Neuronal stem cell (in vitro differentiated cells): ENCODE data around the gene JAKMIP2.

Experiments
- DNase-seq: peaks from one replicate; pipeline ENCODE4 v3.0.0-alpha.2; 2013; ENCODE audit warnings: low spot score
- H2AFZ ChIP-seq: one replicate; pipeline ENCODE4 v1.6.1; 2013; ENCODE audit warnings: mild to moderate bottlenecking, low read length, inconsistent platforms
- H2AK5ac ChIP-seq: 2 replicates; pipeline ENCODE4 v1.6.1; 2013; ENCODE audit warnings: low read depth, mild to moderate bottlenecking, inconsistent platforms, low read length, moderate library complexity, mixed read lengths
- H2BK120ac ChIP-seq: 2 replicates; pipeline ENCODE4 v1.6.1; 2013; ENCODE audit warnings: low read depth, mild to moderate bottlenecking, inconsistent platforms, low read length, moderate library complexity, mixed read lengths
- H2BK12ac ChIP-seq: one replicate; pipeline ENCODE4 v1.6.1; 2013; ENCODE audit warnings: low read length, inconsistent platforms
- H2BK15ac ChIP-seq: 2 replicates; pipeline ENCODE4 v1.6.1; 2013; ENCODE audit warnings: mild to moderate bottlenecking, low read length, inconsistent platforms, mixed read lengths
- H2BK5ac ChIP-seq: one replicate; pipeline ENCODE4 v1.6.1; 2013; ENCODE audit warnings: inconsistent platforms, mild to moderate bottlenecking, low read length, moderate library complexity
- H3K14ac ChIP-seq: one replicate; pipeline ENCODE4 v1.6.1; 2013; ENCODE audit warnings: low read length, inconsistent platforms
- H3K18ac ChIP-seq: 2 replicates; pipeline ENCODE4 v1.6.1; 2013; ENCODE audit warnings: low read length, inconsistent platforms
- H3K23ac ChIP-seq: 2 replicates; pipeline ENCODE4 v1.6.1; 2013; ENCODE audit warnings: low read depth, mild to moderate bottlenecking, mixed read lengths, low read length, inconsistent platforms; ENCODE audit not compliant: poor library complexity
- H3K27ac ChIP-seq: replicated peaks from 3 replicates; pipeline ENCODE4 v1.5.1; 2013; ENCODE audit warnings: low read length, inconsistent platforms
- H3K27me3 ChIP-seq, 3 experiments: 2 replicates each; pipeline ENCODE4 v1.6.1; 2013; ENCODE audit warnings: low read length in 3 of 3, mild to moderate bottlenecking in 2 of 3, inconsistent platforms in 1 of 3, low read depth in 1 of 3, mixed read lengths in 1 of 3, moderate library complexity in 1 of 3; ENCODE audit not compliant: control insufficient read depth in 3 of 3, insufficient read depth in 3 of 3
- H3K36me3 ChIP-seq, 2 donors: replicated peaks in 1 of 2; 2 replicates each; pipeline ENCODE4 v1.6.1; 2013; ENCODE audit warnings: low read length in 2 of 2; ENCODE audit not compliant: control insufficient read depth in 2 of 2, insufficient read depth in 2 of 2
- H3K4ac ChIP-seq: 2 replicates; pipeline ENCODE4 v1.6.1; 2013; ENCODE audit warnings: inconsistent platforms, mild to moderate bottlenecking, low read length, moderate library complexity
- H3K4me1 ChIP-seq, 2 donors: 1 replicate in 1 of 2; 2 replicates in 1 of 2; pipeline ENCODE4 v1.6.1; 2013; ENCODE audit warnings: low read length in 2 of 2, low read depth in 1 of 2; ENCODE audit not compliant: control insufficient read depth in 2 of 2, insufficient read depth in 1 of 2
- H3K4me2 ChIP-seq: one replicate; pipeline ENCODE4 v1.6.1; 2013; ENCODE audit warnings: mild to moderate bottlenecking, low read length, inconsistent platforms; ENCODE audit not compliant: insufficient read depth, poor library complexity, severe bottlenecking
- H3K4me3 ChIP-seq, 2 donors: 2 replicates each; pipeline ENCODE4 v1.5.1; 2013; ENCODE audit warnings: low read length in 2 of 2, mild to moderate bottlenecking in 2 of 2, inconsistent platforms in 1 of 2, moderate library complexity in 1 of 2
- H3K79me1 ChIP-seq: one replicate; pipeline ENCODE4 v1.6.1; 2013; ENCODE audit warnings: low read depth, mild to moderate bottlenecking, inconsistent platforms, low read length, moderate library complexity
- H3K9ac ChIP-seq: one replicate; pipeline ENCODE4 v1.6.1; 2013; ENCODE audit warnings: mild to moderate bottlenecking, low read depth, low read length, inconsistent platforms; ENCODE audit not compliant: poor library complexity
- H3K9me3 ChIP-seq, 2 donors: replicated peaks in 1 of 2; 2 replicates each; pipeline versions ENCODE3 to v1.6.1; 2013; ENCODE audit warnings: low read length in 2 of 2, mild to moderate bottlenecking in 2 of 2, inconsistent platforms in 1 of 2, low read depth in 1 of 2, mixed read lengths in 1 of 2, moderate library complexity in 1 of 2; ENCODE audit not compliant: control insufficient read depth in 2 of 2, insufficient read depth in 1 of 2
- H4K8ac ChIP-seq: one replicate; pipeline ENCODE4 v1.6.1; 2013; ENCODE audit warnings: low read depth, mild to moderate bottlenecking, inconsistent platforms, low read length, moderate library complexity
- H4K91ac ChIP-seq: one replicate; pipeline ENCODE4 v1.6.1; 2013; ENCODE audit warnings: low read length, low read depth, mild to moderate bottlenecking, inconsistent platforms; ENCODE audit not compliant: poor library complexity
- WGBS, 2 donors: extraction: QIAGEN DNeasy Blood & Tissue Kit; methylation state at CpG; one replicate each; pipeline ENCODE4 v1.1.7; 2013; ENCODE audit warnings: missing lambda C conversion rate in 2 of 2, mixed read lengths in 1 of 2; ENCODE audit not compliant: insufficient read length in 2 of 2, insufficient replicate concordance in 1 of 2; ENCODE audit errors: extremely low coverage in 2 of 2; 5-methylcytosine and 5-hydroxymethylcytosine counted together

Gene JAKMIP2

GRCh38 chr5:147575598-147575997 is 206.9 kb downstream of the JAKMIP2 start:
- Histone ChIP-seq H2BK5ac (no peak overlapping the region), H3K27ac (no peak overlapping the region), H4K91ac (no peak overlapping the region), H2BK12ac (no peak overlapping the region), H3K9me3 (peaks cover 1 to 9% of the 10 kb centered on the region in 2 donors), H3K79me1 (peaks cover 1% of the 10 kb centered on the region), H3K4me2 (no peak overlapping the region), H3K4me1 (peaks cover 4 to 14% of the 10 kb centered on the region in 2 donors), H3K4me3 (no peak overlapping the region), H4K8ac (no peak overlapping the region), H2BK120ac (no peak overlapping the region), H3K14ac (no peak overlapping the region), H3K27me3 (no peaks in the 10 kb centered on the region), H3K23ac (no peak overlapping the region), H2AK5ac (no peak overlapping the region), H2AFZ (no peak overlapping the region), H2BK15ac (no peak overlapping the region), H3K9ac (no peak overlapping the region), H3K18ac (no peak overlapping the region), H3K4ac (no peak overlapping the region), H3K36me3 (no peaks in the 10 kb centered on the region)
- DNase-seq = no peak
- no CpG with 5 or more reads among the region's 4 CpGs for WGBS, 2 donors

GRCh38 chr5:147573211-147573610 is 209.3 kb downstream of the JAKMIP2 start:
- Histone ChIP-seq H2BK5ac (no peak overlapping the region), H3K9me3 (no peaks in the 10 kb centered on the region), H3K14ac (no peak overlapping the region), H2AK5ac (no peak overlapping the region), H2AFZ (no peak overlapping the region), H3K18ac (no peak overlapping the region), H3K4me3 (no peak overlapping the region), H3K9ac (no peak overlapping the region), H2BK15ac (no peak overlapping the region), H3K79me1 (peaks cover 1% of the 10 kb centered on the region), H3K27ac (no peak overlapping the region), H3K23ac (no peak overlapping the region), H3K27me3 (no peaks in the 10 kb centered on the region), H3K4me1 (peaks cover 10 to 22% of the 10 kb centered on the region in 2 donors), H4K91ac (no peak overlapping the region), H3K36me3 (no peaks in the 10 kb centered on the region), H3K4ac (no peak overlapping the region), H3K4me2 (no peak overlapping the region), H2BK12ac (no peak overlapping the region), H2BK120ac (no peak overlapping the region), H4K8ac (no peak overlapping the region)
- no peak for DNase-seq
- WGBS, 2 donors = no CpG with 5 or more reads among the region's 1 CpG

DNA sequence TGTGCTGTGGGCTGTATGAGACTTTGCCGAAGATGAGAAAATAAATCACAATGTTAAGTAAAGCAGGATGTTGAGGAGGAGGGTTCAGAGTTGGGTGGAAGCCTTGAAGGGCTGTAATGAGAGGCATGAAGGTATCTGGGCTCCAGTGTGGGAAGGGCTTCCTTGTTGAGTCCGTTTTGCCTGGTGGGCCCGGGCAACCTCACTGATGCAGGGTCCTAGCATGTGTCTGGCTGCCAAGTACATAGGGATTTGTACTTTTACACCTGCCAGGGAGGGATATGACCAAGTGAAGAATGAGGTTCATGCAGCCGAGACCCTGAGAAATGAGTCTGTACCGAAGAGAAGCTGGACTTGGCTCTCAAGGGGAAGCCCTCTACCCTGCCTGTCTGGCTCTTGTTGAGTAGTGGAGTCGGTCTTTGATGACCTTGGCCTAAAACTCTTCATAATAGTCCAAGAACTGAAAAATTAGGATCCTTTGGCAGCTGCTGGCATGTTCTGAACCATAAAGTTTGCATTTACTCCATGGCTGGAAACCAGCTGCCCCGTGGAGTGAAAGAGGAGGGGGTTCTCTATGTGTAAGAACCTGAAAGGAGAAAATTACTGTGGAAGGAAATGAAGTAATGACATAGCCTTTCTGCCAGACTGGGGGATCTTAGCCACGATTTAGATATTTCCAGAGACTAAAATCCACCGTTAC is 213.7 kb downstream of the JAKMIP2 start:
- Histone ChIP-seq H3K27ac (peak overlapping the region; percentile 23), H3K79me1 (no peaks in the 10 kb centered on the region), H2BK120ac (no peak overlapping the region), H3K23ac (no peak overlapping the region), H3K4me3 (no peak overlapping the region), H2AFZ (peak overlapping the region; percentile 43), H4K91ac (no peak overlapping the region), H2BK12ac (no peak overlapping the region), H3K9ac (no peak overlapping the region), H3K27me3 (no peaks in the 10 kb centered on the region), H3K4ac (no peak overlapping the region), H3K36me3 (no peaks in the 10 kb centered on the region), H3K4me1 (peaks cover 15 to 32% of the 10 kb centered on the region in 2 donors), H2BK5ac (no peak overlapping the region), H2AK5ac (peak overlapping the region; percentile 20), H2BK15ac (no peak overlapping the region), H3K18ac (peak overlapping the region; percentile 5), H3K14ac (no peak overlapping the region), H3K9me3 (no peaks in the 10 kb centered on the region), H3K4me2 (no peak overlapping the region), H4K8ac (no peak overlapping the region)
- DNase-seq = no peak
- whole genome bisulfite sequencing, 2 donors = no CpG with 5 or more reads among the region's 9 CpGs

DNA sequence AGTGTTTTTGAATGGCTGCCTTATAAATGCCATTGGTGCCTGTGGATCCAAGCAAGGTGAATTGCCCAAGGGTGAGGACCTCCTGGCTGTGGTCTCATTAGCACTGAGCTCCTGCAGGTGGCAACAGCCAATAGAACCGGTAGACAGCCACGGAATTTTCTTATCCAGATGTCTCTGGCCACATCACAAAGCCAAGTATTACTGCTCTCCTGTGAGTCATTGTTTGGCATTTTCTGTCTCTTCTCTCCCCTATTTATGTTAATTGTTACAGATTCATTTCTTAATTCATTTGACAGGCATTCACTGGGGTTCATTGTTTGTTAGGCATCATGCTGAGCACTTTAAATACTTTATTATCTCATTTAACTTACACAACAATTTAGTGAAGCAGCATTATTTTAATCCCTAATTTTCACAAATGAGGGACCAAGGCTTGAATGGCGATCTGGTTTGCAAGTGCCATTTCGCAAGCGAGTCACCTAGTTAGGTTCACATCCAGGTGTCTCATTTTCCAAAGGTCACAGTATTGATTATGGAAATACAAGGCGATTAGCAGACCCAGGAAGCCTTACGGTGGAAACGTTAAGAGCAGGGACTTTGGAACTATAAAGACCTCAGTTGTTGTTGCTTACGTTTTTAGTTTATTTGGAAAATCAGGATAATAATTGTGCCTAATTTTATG is 214.5 kb downstream of the JAKMIP2 start:
- Histone ChIP-seq H3K36me3 (no peaks in the 10 kb centered on the region), H2BK12ac (no peak overlapping the region), H3K79me1 (no peaks in the 10 kb centered on the region), H3K14ac (no peak overlapping the region), H3K23ac (no peak overlapping the region), H2AFZ (no peak overlapping the region), H3K18ac (no peak overlapping the region), H3K27ac (peak overlapping the region; percentile 38), H3K4me1 (peaks cover 20 to 36% of the 10 kb centered on the region in 2 donors), H3K4me2 (peak overlapping the region; percentile 19), H2AK5ac (no peak overlapping the region), H2BK5ac (no peak overlapping the region), H2BK120ac (no peak overlapping the region), H3K9ac (no peak overlapping the region), H3K27me3 (no peaks in the 10 kb centered on the region), H3K9me3 (no peaks in the 10 kb centered on the region), H2BK15ac (no peak overlapping the region), H3K4ac (no peak overlapping the region), H3K4me3 (no peak overlapping the region), H4K91ac (no peak overlapping the region), H4K8ac (no peak overlapping the region)
- no CpG with 5 or more reads among the region's 9 CpGs for WGBS, 2 donors
- DNase-seq = peak; percentile 54
